Measurements from ENCODE around the gene NCKAP5. TPM values are rescaled to one million over a fixed set of nuclear protein-coding genes. Genes with fewer than 3 reads are reported as not detected.

NCKAP5 gene
- total and polyA plus RNA-seq, 4 donors, result 2.3 to 20.2 (median 8.1) TPM

DNA sequence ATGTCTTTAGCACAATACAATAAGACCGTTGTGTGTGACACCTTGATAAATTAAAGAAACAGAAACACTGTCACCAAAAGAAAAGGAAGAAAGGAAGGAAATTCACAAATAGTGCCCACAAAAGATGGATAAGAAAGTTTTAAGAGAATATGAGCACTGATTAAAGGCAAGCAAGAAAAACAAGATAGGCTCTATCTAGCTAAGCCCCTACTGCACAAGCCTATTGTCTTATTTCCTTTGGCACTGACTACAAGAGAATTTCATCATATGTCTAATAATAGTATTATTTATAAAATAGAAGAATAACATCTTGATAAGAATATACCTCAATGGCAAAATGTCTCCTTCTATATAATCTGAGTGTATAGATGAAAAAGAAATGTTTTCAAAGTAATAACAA is 335.7 kb downstream of the NCKAP5 start:
- Histone ChIP-seq H3K4me1 (ENCODE audit: control insufficient read depth in 5 of 5, insufficient read depth in 5 of 5, low read length in 5 of 5) (no peaks in the 10 kb centered on the region), H3K9me3 (ENCODE audit: control insufficient read depth in 4 of 4, insufficient read depth in 3 of 4, low read length in 3 of 4) (peaks cover 0 to 3% (median 0%) of the 10 kb centered on the region in 4 donors), H3K27ac (ENCODE audit: low read depth in 1 of 2, low read length in 1 of 2) (no peak overlapping the region), H3K4me3 (no peak overlapping the region), H3K36me3 (ENCODE audit: control insufficient read depth in 4 of 4, insufficient read depth in 4 of 4, low read length in 4 of 4) (no peaks in the 10 kb centered on the region), H3K9ac (ENCODE audit: insufficient read depth in 1 of 2, low read length in 2 of 2) (no peak overlapping the region), H3K27me3 (ENCODE audit: control insufficient read depth in 3 of 3, insufficient read depth in 3 of 3, low read length in 2 of 3) (no peaks in the 10 kb centered on the region)
- TF ChIP-seq CTCF (IDR thresholded peaks at IDR 0.05; ENCODE audit: control extremely low read depth, extremely low read depth), result no peak
- DNase-seq (peak in 1 of 3 donors; percentile 33), ATAC-seq (ENCODE audit: insufficient read depth, low FRiP score) (no peak)
- WGBS, 2 donors, result 30 to 42% methylated on average over 1 of the region's 1 CpG

GRCh38 chr2:133231264-133231663 is 337.0 kb downstream of the NCKAP5 start:
- no peaks in the 10 kb centered on the region for H3K4me1 ChIP-seq (ENCODE audit: control insufficient read depth in 5 of 5, insufficient read depth in 5 of 5, low read length in 5 of 5)
- no peak overlapping the region for H3K27ac ChIP-seq (ENCODE audit: low read depth in 1 of 2, low read length in 1 of 2)
- 78 to 90% methylated on average over 1 of the region's 1 CpG for WGBS, 2 donors
- peaks cover 0 to 3% (median 0%) of the 10 kb centered on the region in 4 donors for H3K9me3 ChIP-seq (ENCODE audit: control insufficient read depth in 4 of 4, insufficient read depth in 3 of 4, low read length in 3 of 4)
- no peaks in the 10 kb centered on the region for H3K36me3 ChIP-seq (ENCODE audit: control insufficient read depth in 4 of 4, insufficient read depth in 4 of 4, low read length in 4 of 4)
- TF ChIP-seq CTCF (IDR thresholded peaks at IDR 0.05; ENCODE audit: control extremely low read depth, extremely low read depth), result no peak
- no peak overlapping the region for H3K4me3 ChIP-seq
- no peak for ATAC-seq (ENCODE audit: insufficient read depth, low FRiP score)
- DNase-seq, result no peak
- no peaks in the 10 kb centered on the region for H3K27me3 ChIP-seq (ENCODE audit: control insufficient read depth in 3 of 3, insufficient read depth in 3 of 3, low read length in 2 of 3)
- H3K9ac ChIP-seq (ENCODE audit: insufficient read depth in 1 of 2, low read length in 2 of 2), result no peak overlapping the region

- no peak for ATAC-seq (ENCODE audit: insufficient read depth, low FRiP score)
- Histone ChIP-seq H3K4me3 (no peak overlapping the region), H3K9ac (ENCODE audit: insufficient read depth in 1 of 2, low read length in 2 of 2) (no peak overlapping the region), H3K36me3 (ENCODE audit: control insufficient read depth in 4 of 4, insufficient read depth in 4 of 4, low read length in 4 of 4) (no peaks in the 10 kb centered on the region), H3K27me3 (ENCODE audit: control insufficient read depth in 3 of 3, insufficient read depth in 3 of 3, low read length in 2 of 3) (no peaks in the 10 kb centered on the region), H3K4me1 (ENCODE audit: control insufficient read depth in 5 of 5, insufficient read depth in 5 of 5, low read length in 5 of 5) (no peaks in the 10 kb centered on the region), H3K27ac (ENCODE audit: low read depth in 1 of 2, low read length in 1 of 2) (no peak overlapping the region), H3K9me3 (ENCODE audit: control insufficient read depth in 4 of 4, insufficient read depth in 3 of 4, low read length in 3 of 4) (peaks cover 0 to 3% (median 0%) of the 10 kb centered on the region in 4 donors)
- DNase-seq, result no peak
- 85 to 91% methylated on average over 1 of the region's 1 CpG for WGBS, 2 donors
- no peak for TF ChIP-seq CTCF (IDR thresholded peaks at IDR 0.05; ENCODE audit: control extremely low read depth, extremely low read depth)
These were observed 338.3 kb downstream of the NCKAP5 start for GRCh38 chr2:133229974-133230373.

DNA sequence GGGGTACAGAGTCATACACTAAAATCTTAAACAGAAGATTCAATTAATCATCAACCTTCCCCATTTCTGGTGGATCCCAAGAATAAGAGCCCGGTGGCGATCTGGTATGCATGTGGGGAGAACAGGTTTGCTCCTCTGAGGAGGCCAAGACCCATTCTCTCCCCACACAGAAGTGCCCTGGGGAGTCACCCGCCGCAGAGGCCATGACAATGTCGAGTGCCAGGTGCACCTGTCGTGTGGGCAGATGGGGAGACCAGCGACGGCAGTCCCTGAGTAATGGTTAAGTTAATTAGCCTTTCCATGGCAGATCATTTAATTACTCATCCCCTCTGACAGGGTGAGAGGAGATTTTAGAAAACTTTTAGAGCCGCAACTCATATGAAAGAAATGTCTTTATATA is 345.0 kb downstream of the NCKAP5 start:
- ATAC-seq (ENCODE audit: insufficient read depth, low FRiP score), result no peak
- Histone ChIP-seq H3K36me3 (ENCODE audit: control insufficient read depth in 4 of 4, insufficient read depth in 4 of 4, low read length in 4 of 4) (no peaks in the 10 kb centered on the region), H3K9ac (ENCODE audit: insufficient read depth in 1 of 2, low read length in 2 of 2) (no peak overlapping the region), H3K4me1 (ENCODE audit: control insufficient read depth in 5 of 5, insufficient read depth in 5 of 5, low read length in 5 of 5) (no peaks in the 10 kb centered on the region), H3K27me3 (ENCODE audit: control insufficient read depth in 3 of 3, insufficient read depth in 3 of 3, low read length in 2 of 3) (no peaks in the 10 kb centered on the region), H3K27ac (ENCODE audit: low read depth in 1 of 2, low read length in 1 of 2) (no peak overlapping the region), H3K9me3 (ENCODE audit: control insufficient read depth in 4 of 4, insufficient read depth in 3 of 4, low read length in 3 of 4) (peaks cover 0 to 3% (median 0%) of the 10 kb centered on the region in 4 donors), H3K4me3 (no peak overlapping the region)
- 93 to 94% methylated on average over 9 of the region's 9 CpGs for WGBS, 2 donors
- no peak for TF ChIP-seq CTCF (IDR thresholded peaks at IDR 0.05; ENCODE audit: control extremely low read depth, extremely low read depth)
- DNase-seq, result no peak

All from lung (tissue), 12 donors.